MM.1S (cell line): ENCODE results near the gene CNNM1.

Experiments
- DNase-seq: peaks from one replicate; pipeline ENCODE4 v3.0.0-alpha.2; 2015
- H2AFZ ChIP-seq: fragments of 300-600 bp; sonication (generic); 2 replicates; pipeline ENCODE4 v1.6.0; 2016; ENCODE audit warnings: antibody characterized with exemption, low read length
- H3F3A ChIP-seq: fragments of 300-600 bp; sonication (generic); 2 replicates; pipeline ENCODE4 v1.6.1; 2016; ENCODE audit warnings: mild to moderate bottlenecking, antibody characterized with exemption, low read length, moderate library complexity, mixed read lengths; ENCODE audit not compliant: insufficient read depth
- H3K27ac ChIP-seq: fragments of 300-600 bp; sonication (generic); 2 replicates; pipeline ENCODE4 v1.5.1; 2016; ENCODE audit warnings: mild to moderate bottlenecking, low read length
- H3K27me3 ChIP-seq: fragments of 300-600 bp; sonication (generic); replicated peaks from 2 replicates; pipeline ENCODE4 v1.6.0; 2016; ENCODE audit warnings: low read length; ENCODE audit not compliant: insufficient read depth
- H3K36me3 ChIP-seq: fragments of 300-600 bp; sonication (generic); replicated peaks from 2 replicates; pipeline ENCODE4 v1.6.1; 2016; ENCODE audit warnings: mild to moderate bottlenecking, low read length, mixed read lengths; ENCODE audit not compliant: insufficient read depth
- H3K4me1 ChIP-seq: fragments of 300-600 bp; sonication (generic); 2 replicates; pipeline ENCODE4 v1.6.1; 2016; ENCODE audit warnings: low read length, mixed read lengths
- H3K4me2 ChIP-seq: fragments of 300-600 bp; sonication (generic); 2 replicates; pipeline ENCODE4 v1.6.0; 2016; ENCODE audit warnings: low read depth, low read length
- H3K4me3 ChIP-seq: fragments of 300-600 bp; sonication (generic); 2 replicates; pipeline ENCODE4 v1.5.1; 2016; ENCODE audit warnings: low read length, mixed read lengths
- H3K79me2 ChIP-seq: fragments of 300-600 bp; sonication (generic); 2 replicates; pipeline ENCODE4 v1.6.1; 2016; ENCODE audit warnings: mixed run types, low read length, mixed read lengths
- H3K9ac ChIP-seq: fragments of 300-600 bp; sonication (generic); 2 replicates; pipeline ENCODE4 v1.6.1; 2016; ENCODE audit warnings: low read length, mixed read lengths
- H3K9me2 ChIP-seq: fragments of 300-600 bp; sonication (generic); replicated peaks from 2 replicates; pipeline ENCODE4 v1.6.1; 2016; ENCODE audit warnings: mild to moderate bottlenecking, low read length, mixed read lengths; ENCODE audit not compliant: insufficient read depth
- H3K9me3 ChIP-seq: fragments of 300-600 bp; sonication (generic); replicated peaks from 2 replicates; pipeline ENCODE4 v1.6.1; 2016; ENCODE audit warnings: mild to moderate bottlenecking, low read length, mixed read lengths; ENCODE audit not compliant: insufficient read depth
- H4K20me1 ChIP-seq: fragments of 300-600 bp; sonication (generic); 2 replicates; pipeline ENCODE4 v1.6.1; 2016; ENCODE audit warnings: mild to moderate bottlenecking, low read length, moderate library complexity, mixed read lengths; ENCODE audit not compliant: insufficient read depth
- CTCF ChIP-seq: fragments of 300-600 bp; sonication (generic); IDR thresholded peaks from 2 replicates; pipeline ENCODE4 v1.5.1; 2016; ENCODE audit warnings: antibody characterized with exemption, low read length, mixed read lengths
- EZH2 ChIP-seq: fragments of 300-600 bp; sonication (generic); optimal IDR thresholded peaks from 2 replicates; pipeline ENCODE3; 2017; ENCODE audit warnings: low read depth, mild to moderate bottlenecking, antibody characterized with exemption, low read length, mixed read lengths
- EZH2phosphoT487 ChIP-seq: fragments of 300-600 bp; sonication (generic); IDR thresholded peaks from 2 replicates; pipeline ENCODE4 v1.6.1; 2018; ENCODE audit warnings: antibody characterized with exemption, low read length

CNNM1 gene

GRCh38 chr10:99430116-99430450 is 100.9 kb downstream of the CNNM1 start:
- Histone ChIP-seq H3K9ac (peak overlapping the region; percentile 91), H3K9me3 (no peaks in the 10 kb centered on the region), H2AFZ (peak overlapping the region; percentile 75), H3K79me2 (peaks cover 81% of the 10 kb centered on the region), H3K4me2 (peak overlapping the region; percentile 95), H3K9me2 (no peaks in the 10 kb centered on the region), H3K27ac (peak overlapping the region; percentile 77), H4K20me1 (peaks cover 5% of the 10 kb centered on the region; the same call in 1 of the 2 replicates), H3F3A (peaks cover 12% of the 10 kb centered on the region; the same call in 1 of the 2 replicates), H3K4me1 (peaks cover 9% of the 10 kb centered on the region; the same call in 1 of the 2 replicates), H3K27me3 (no peaks in the 10 kb centered on the region), H3K36me3 (0 out of 2 replicates have a peak, but pooled peaks cover 2% of the 10 kb centered on the region), H3K4me3 (peak overlapping the region; percentile 93)
- TF ChIP-seq EZH2, result no peak
- no peak for TF ChIP-seq CTCF
- TF ChIP-seq EZH2phosphoT487, result no peak
- no peak for DNase-seq

- H3F3A ChIP-seq, result peaks cover 12% of the 10 kb centered on the region; the same call in 1 of the 2 replicates
- peak within 1 kb of the TSS; percentile 94 for H3K4me3 ChIP-seq
- no peaks in the 10 kb centered on the region for H3K27me3 ChIP-seq
- peaks cover 9% of the 10 kb centered on the region; the same call in 1 of the 2 replicates for H3K4me1 ChIP-seq
- no peak for TF ChIP-seq EZH2phosphoT487
- TF ChIP-seq CTCF, result no peak
- no peak for TF ChIP-seq EZH2
- peak within 1 kb of the TSS; percentile 86 for H2AFZ ChIP-seq
- peak within 1 kb of the TSS; percentile 95 for H3K4me2 ChIP-seq
- no peaks in the 10 kb centered on the region for H3K9me2 ChIP-seq
- no peaks in the 10 kb centered on the region for H3K9me3 ChIP-seq
- H3K9ac ChIP-seq, result peak within 1 kb of the TSS; percentile 95
- no peaks in the 10 kb centered on the region for H3K36me3 ChIP-seq
- peak within 1 kb of the TSS; percentile 91 for H3K27ac ChIP-seq
- peaks cover 5% of the 10 kb centered on the region; the same call in 1 of the 2 replicates for H4K20me1 ChIP-seq
- DNase-seq, result peak; percentile 99
- H3K79me2 ChIP-seq, result peaks cover 77% of the 10 kb centered on the region
These were observed 101.5 kb downstream of the CNNM1 start, which contains the start of gene GOT1 for GRCh38 chr10:99430451-99431189. GOT1 (minus strand) TSS chr10:99430624; CDS start chr10:99430565, 59 bp downstream.

- Histone ChIP-seq H3K79me2 (peaks cover 74% of the 10 kb centered on the region), H3K4me3 (peak overlapping the region; percentile 94), H3K27me3 (no peaks in the 10 kb centered on the region), H4K20me1 (peaks cover 5% of the 10 kb centered on the region; the same call in 1 of the 2 replicates), H3K9me3 (no peaks in the 10 kb centered on the region), H3F3A (peaks cover 12% of the 10 kb centered on the region; the same call in 1 of the 2 replicates), H3K4me1 (peaks cover 9% of the 10 kb centered on the region; the same call in 1 of the 2 replicates), H3K27ac (peak overlapping the region; percentile 91), H3K9ac (peak overlapping the region; percentile 95), H3K36me3 (no peaks in the 10 kb centered on the region), H3K9me2 (no peaks in the 10 kb centered on the region), H3K4me2 (peak overlapping the region; percentile 59), H2AFZ (peak overlapping the region; percentile 86)
- TF ChIP-seq EZH2phosphoT487 (no peak), EZH2 (no peak), CTCF (no peak)
- DNase-seq, result peak; percentile 46
These were observed 102.1 kb downstream of the CNNM1 start for GRCh38 chr10:99431190-99431760.
